ENCODE measurements around the gene MEGF10. TPM values are rescaled to one million over a fixed set of nuclear protein-coding genes. Genes with fewer than 3 reads are reported as not detected.

Gene MEGF10
- total and polyA plus RNA-seq, 10 of the 15 experiments (the other 5 are each of a cell fraction or from before 2014, with no cell fraction given), result 0.03 to 0.21 (median 0.05) TPM; not detected in 5

DNA sequence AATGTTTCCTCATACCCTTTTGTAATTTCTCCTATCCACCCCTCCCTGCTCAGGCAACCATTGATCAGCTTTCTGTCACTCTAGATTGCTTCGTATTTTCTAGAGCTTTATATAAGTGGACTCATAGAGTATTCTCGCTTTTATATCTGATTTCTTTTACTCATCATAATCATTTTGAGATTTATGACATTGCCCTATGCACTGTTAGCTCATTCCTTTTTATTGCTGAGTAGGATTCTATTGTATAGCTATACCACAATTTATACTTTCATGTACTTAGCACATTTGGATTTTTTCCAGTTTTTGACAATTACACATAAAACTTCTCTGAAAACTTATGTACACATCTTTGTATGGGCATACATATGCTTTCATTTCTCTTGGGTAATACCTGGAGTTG lies 68.9 kb downstream of the MEGF10 start:
- no peak for ATAC-seq
- in situ Hi-C loops (cut with MboI) (no loop called here), intact Hi-C loops (cut with micrococcal nuclease; ENCODE audit: unreplicated experiment) (no loop called here)
- Histone ChIP-seq H3K36me3 (ENCODE audit: control insufficient read depth in 2 of 2, insufficient read depth in 2 of 2, low read length in 1 of 2) (no peaks in the 10 kb centered on the region), H3K79me2 (ENCODE audit: control insufficient read depth, insufficient read depth, low read length) (no peaks in the 10 kb centered on the region), H3K9ac (ENCODE audit: control insufficient read depth, insufficient read depth, low read length) (no peak overlapping the region), H2AFZ (ENCODE audit: control insufficient read depth, low read depth, low read length) (no peak overlapping the region), H3K4me3 (no peak overlapping the region), H4K20me1 (ENCODE audit: control insufficient read depth, insufficient read depth) (no peaks in the 10 kb centered on the region), H3K4me1 (ENCODE audit: control insufficient read depth, insufficient read depth, low read length) (no peaks in the 10 kb centered on the region), H3K27me3 (replicated peaks in 1 of 2; ENCODE audit: control insufficient read depth in 2 of 2, insufficient read depth in 2 of 2, low read length in 1 of 2) (0 out of 4 replicates have a peak, but pooled peaks cover 0 to 1% of the 10 kb centered on the region in 2 experiments), H3K27ac (ENCODE audit: control insufficient read depth, insufficient read depth) (no peak overlapping the region), H3K9me3 (replicated peaks; ENCODE audit: control insufficient read depth, insufficient read depth, low read length) (no peaks in the 10 kb centered on the region), H3K4me2 (ENCODE audit: control insufficient read depth, insufficient read depth) (no peak overlapping the region)
- ChIA-PET RAD21 (ENCODE audit: unreplicated experiment) (no interaction called here), CTCF (interaction anchor here (0.6 to 1.1 kb wide), 4 partner anchors 15 to 899 kb away, joined by 3 to 4 read pairs (median 3); no protein-coding TSS in a partner anchor), SMC1A (ENCODE audit: uncharacterized antibody, unreplicated experiment) (interaction anchor here (1.2 kb wide), 1 partner anchor 83 kb away, joined by 3 read pairs; no protein-coding TSS in a partner anchor), POLR2A (no interaction called here)
- BruUV-seq (replicated peaks), result no TSS peak
- DNase-seq (ENCODE audit: low read depth, low spot score), result no peak
- 44% methylated on average over 2 of the region's 2 CpGs for WGBS (ENCODE audit: insufficient coverage, insufficient replicate concordance, low lambda C conversion rate, missing lambda C conversion rate)
- TF ChIP-seq SUPT20H (IDR thresholded peaks at IDR 0.05; ENCODE audit: borderline replicate concordance, control insufficient read depth, low read depth, low read length), result no peak
- TF ChIP-seq TCF7 (IDR thresholded peaks at IDR 0.05; ENCODE audit: borderline replicate concordance), result no peak
- no peak for TF ChIP-seq ZZZ3 (IDR thresholded peaks at IDR 0.05; ENCODE audit: control insufficient read depth, insufficient read length, low read depth)
- no peak for TF ChIP-seq JUND (IDR thresholded peaks at IDR 0.05; ENCODE audit: low read depth, low read length)
- TF ChIP-seq ELK1 (IDR thresholded peaks at IDR 0.05; ENCODE audit: low read depth, low read length), result no peak
- TF ChIP-seq, protein P1, sequence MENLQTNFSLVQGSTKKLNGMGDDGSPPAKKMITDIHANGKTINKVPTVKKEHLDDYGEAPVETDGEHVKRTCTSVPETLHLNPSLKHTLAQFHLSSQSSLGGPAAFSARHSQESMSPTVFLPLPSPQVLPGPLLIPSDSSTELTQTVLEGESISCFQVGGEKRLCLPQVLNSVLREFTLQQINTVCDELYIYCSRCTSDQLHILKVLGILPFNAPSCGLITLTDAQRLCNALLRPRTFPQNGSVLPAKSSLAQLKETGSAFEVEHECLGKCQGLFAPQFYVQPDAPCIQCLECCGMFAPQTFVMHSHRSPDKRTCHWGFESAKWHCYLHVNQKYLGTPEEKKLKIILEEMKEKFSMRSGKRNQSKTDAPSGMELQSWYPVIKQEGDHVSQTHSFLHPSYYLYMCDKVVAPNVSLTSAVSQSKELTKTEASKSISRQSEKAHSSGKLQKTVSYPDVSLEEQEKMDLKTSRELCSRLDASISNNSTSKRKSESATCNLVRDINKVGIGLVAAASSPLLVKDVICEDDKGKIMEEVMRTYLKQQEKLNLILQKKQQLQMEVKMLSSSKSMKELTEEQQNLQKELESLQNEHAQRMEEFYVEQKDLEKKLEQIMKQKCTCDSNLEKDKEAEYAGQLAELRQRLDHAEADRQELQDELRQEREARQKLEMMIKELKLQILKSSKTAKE (IDR thresholded peaks at IDR 0.05; ENCODE audit: low read depth, poor library complexity, severe bottlenecking), result no peak
- TF ChIP-seq RAD51 (IDR thresholded peaks at IDR 0.05), result no peak
- TF ChIP-seq FOXK2 (IDR thresholded peaks at IDR 0.05), result no peak
- TF ChIP-seq SMAD5 (IDR thresholded peaks at IDR 0.05; ENCODE audit: low read depth), result no peak
- TF ChIP-seq CHD1 (IDR thresholded peaks at IDR 0.05; ENCODE audit: low read depth, low read length), result no peak
- TF ChIP-seq PRDM15 (CRISPR knock-in tag; IDR thresholded peaks at IDR 0.05), result no peak
- no peak for TF ChIP-seq SIX5 (IDR thresholded peaks at IDR 0.05; ENCODE audit: low read depth, low read length, severe bottlenecking)
- FAIRE-seq, result no peak
